Naive thymus-derived CD4-positive, alpha-beta T cell (primary cell): ENCODE results near the gene ADGRG4. TPM values are rescaled to one million over a fixed set of nuclear protein-coding genes. Genes with fewer than 3 reads are reported as not detected.
"Not testable (repeated sequence)": the region's sequence is repeated elsewhere in the genome, so short reads cannot be mapped to it uniquely, and the experiment has no call there.

Experiments
- ATAC-seq: fragments of 150-1000 bp; cut with Tn5 transposase; 2 replicates; pipeline ENCODE4 v1.10.0; 2021; ENCODE audit warnings: mild to moderate bottlenecking, moderate library complexity
- CTCF ChIA-PET: fragments of 350-600 bp; sonication (Branson Sonifier 250); formaldehyde crosslinking; loops from one replicate; lab custom pipeline; 2021; ENCODE audit warnings: antibody characterized with exemption; lab: Charles Lee
- POLR2A ChIA-PET: fragments of 350-600 bp; sonication (Branson Sonifier 250); formaldehyde crosslinking; loops from one replicate; lab custom pipeline; 2021; ENCODE audit warnings: antibody characterized with exemption, inconsistent platforms; lab: Charles Lee
- DNase-seq, 9 donors: peaks; one replicate each; pipeline versions ENCODE4 v3.0.0 to v3.0.0-alpha.2; 2020 to 2022; ENCODE audit warnings: mixed read lengths in 1 of 9
- H3K27ac ChIP-seq: one replicate; pipeline ENCODE4 v1.7.0; 2013; ENCODE audit warnings: mild to moderate bottlenecking, low read depth, low read length, moderate library complexity
- H3K27me3 ChIP-seq, 2 donors: one replicate each; pipeline ENCODE4 v1.7.0; 2013; ENCODE audit warnings: low read length in 2 of 2, mild to moderate bottlenecking in 2 of 2, moderate library complexity in 2 of 2; ENCODE audit not compliant: control insufficient read depth in 2 of 2, insufficient read depth in 2 of 2
- H3K36me3 ChIP-seq, 3 experiments: 1 replicate in 2 of 3; 2 replicates in 1 of 3; pipeline ENCODE4 v1.7.0; 2013; ENCODE audit warnings: low read length in 3 of 3, mild to moderate bottlenecking in 3 of 3, moderate library complexity in 1 of 3; ENCODE audit not compliant: insufficient read depth in 3 of 3, control insufficient read depth in 2 of 3
- H3K4me1 ChIP-seq, 2 donors: one replicate each; pipeline ENCODE4 v1.7.0; 2013; ENCODE audit warnings: low read length in 2 of 2, mild to moderate bottlenecking in 2 of 2, moderate library complexity in 1 of 2; ENCODE audit not compliant: control insufficient read depth in 2 of 2, insufficient read depth in 2 of 2
- H3K4me3 ChIP-seq: 2 replicates; pipeline ENCODE4 v1.7.0; 2013; ENCODE audit warnings: mild to moderate bottlenecking, low read length
- H3K9me3 ChIP-seq, 3 experiments: 1 replicate in 2 of 3; 2 replicates in 1 of 3; pipeline ENCODE4 v1.7.0; 2013; ENCODE audit warnings: low read length in 3 of 3; ENCODE audit not compliant: control insufficient read depth in 2 of 3
- H3K27ac Mint-ChIP-seq, 9 donors: one replicate each; pipeline ENCODE4 v1.8.0; 2020 to 2022; ENCODE audit warnings: mixed read lengths in 9 of 9, mild to moderate bottlenecking in 8 of 9, moderate library complexity in 5 of 9, inconsistent platforms in 2 of 9
- H3K27me3 Mint-ChIP-seq, 5 donors: one replicate each; pipeline ENCODE4 v1.8.0; 2021 to 2022; ENCODE audit warnings: mixed read lengths in 5 of 5, mild to moderate bottlenecking in 1 of 5
- H3K36me3 Mint-ChIP-seq, 5 donors: one replicate each; pipeline ENCODE4 v1.8.0; 2020 to 2022; ENCODE audit warnings: mixed read lengths in 5 of 5, mild to moderate bottlenecking in 3 of 5, inconsistent platforms in 1 of 5
- H3K4me1 Mint-ChIP-seq, 7 donors: one replicate each; pipeline ENCODE4 v1.8.0; 2020 to 2022; ENCODE audit warnings: mixed read lengths in 7 of 7, mild to moderate bottlenecking in 3 of 7, inconsistent platforms in 1 of 7
- H3K4me3 Mint-ChIP-seq, 10 donors: one replicate each; pipeline ENCODE4 v1.8.0; 2020 to 2022; ENCODE audit warnings: mild to moderate bottlenecking in 10 of 10, mixed read lengths in 10 of 10, moderate library complexity in 6 of 10, inconsistent platforms in 2 of 10
- H3K9me3 Mint-ChIP-seq, 11 donors: one replicate each; pipeline ENCODE4 v1.8.0; 2020 to 2022; ENCODE audit warnings: mixed read lengths in 11 of 11, mild to moderate bottlenecking in 4 of 11, inconsistent platforms in 1 of 11, moderate library complexity in 1 of 11
- intact Hi-C, 2 donors: fragments of 100-400 bp; cut with micrococcal nuclease; formaldehyde crosslinking; loops; one replicate each; pipeline ENCODE4 v1.15.1; 2023
- polyA plus RNA-seq, 2 donors: library from polyadenylated mRNA; unstranded; fragments of 300-500 nt; fragmentation: Illumina TruSeq; gene quantifications; one replicate each; pipeline ENCODE4 v1.2.3, GENCODE V29; 2021
- total RNA-seq, 6 experiments: library from RNA in 5 of 6; stranded (reverse) in 5 of 6; gene quantifications; 1 replicate in 5 of 6; 2 replicates in 1 of 6; pipeline ENCODE4 v1.2.3 and lab custom pipeline; 2021 to 2026

The ADGRG4 gene
- total and polyA plus RNA-seq, 7 experiments from 2014 or later: not detected

DNA sequence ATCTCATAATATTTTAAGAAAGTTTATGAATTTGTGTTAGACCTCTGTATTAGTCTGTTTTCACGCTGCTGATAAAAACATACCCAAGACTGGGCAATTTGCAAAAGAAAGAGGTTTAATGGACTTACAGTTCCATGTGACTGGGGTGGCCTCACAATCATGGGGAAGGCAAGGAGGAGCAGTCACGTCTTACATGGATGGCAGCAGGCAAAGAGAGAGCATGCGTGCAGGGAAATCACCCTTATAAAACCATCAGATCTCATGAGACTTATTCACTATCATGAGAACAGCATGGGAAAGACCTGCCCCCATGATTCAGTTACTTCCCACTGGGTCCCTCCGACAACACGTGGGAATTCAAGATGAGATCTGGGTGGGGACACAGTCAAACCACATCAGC is 14.4 kb upstream of the ADGRG4 start:
- H3K36me3 ChIP-seq, H3K36me3 Mint-ChIP-seq, H3K27me3 Mint-ChIP-seq, H3K4me1 Mint-ChIP-seq, H3K27ac Mint-ChIP-seq, H3K9me3 Mint-ChIP-seq, DNase-seq, H3K9me3 ChIP-seq, H3K4me3 ChIP-seq, intact Hi-C loops, H3K27me3 ChIP-seq, H3K27ac ChIP-seq, ATAC-seq, POLR2A ChIA-PET, H3K4me1 ChIP-seq, H3K4me3 Mint-ChIP-seq: not testable (repeated sequence)
- CTCF ChIA-PET: interaction anchor here (0.6 kb wide), 1 partner anchor 510 kb away, joined by 3 read pairs; no protein-coding TSS in a partner anchor

DNA sequence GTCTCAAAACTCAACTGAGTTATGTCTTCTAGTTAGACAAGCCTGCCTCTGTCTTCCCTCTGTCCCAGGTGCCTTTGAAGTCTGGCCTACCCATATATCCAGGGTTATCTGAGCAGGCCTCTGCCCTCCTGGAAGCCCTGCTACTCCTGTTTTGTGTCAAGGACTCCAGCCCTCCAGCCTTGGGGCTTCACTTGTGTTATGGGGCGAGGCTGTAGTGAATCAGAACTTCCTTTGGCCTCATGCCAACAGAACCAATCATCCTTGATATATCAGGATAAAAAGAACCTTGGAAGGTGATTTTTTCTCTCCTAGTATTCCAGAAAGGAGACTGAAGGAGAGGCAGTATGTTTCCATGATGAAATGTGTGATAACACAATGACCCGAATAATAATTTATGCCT is 8.9 kb upstream of the ADGRG4 start:
- no peaks in the 10 kb centered on the region for H3K4me1 ChIP-seq
- no peaks in the 10 kb centered on the region for H3K36me3 ChIP-seq
- intact Hi-C loops: no loop called here
- ATAC-seq (no peak), DNase-seq (no peak)
- Mint-ChIP-seq H3K4me3 (no peak overlapping the region), H3K27ac (no peak overlapping the region), H3K9me3 (no peaks in the 10 kb centered on the region), H3K4me1 (no peaks in the 10 kb centered on the region), H3K36me3 (no peaks in the 10 kb centered on the region), H3K27me3 (peaks cover 0 to 5% (median 0%) of the 10 kb centered on the region in 5 donors)
- H3K27ac ChIP-seq: no peak overlapping the region
- no peaks in the 10 kb centered on the region for H3K9me3 ChIP-seq
- ChIA-PET POLR2A (no interaction called here), CTCF (interaction anchor here (1.2 kb wide), 1 partner anchor 22 kb away, joined by 3 read pairs; no protein-coding TSS in a partner anchor)
- no peak overlapping the region for H3K4me3 ChIP-seq
- H3K27me3 ChIP-seq: no peaks in the 10 kb centered on the region

DNA sequence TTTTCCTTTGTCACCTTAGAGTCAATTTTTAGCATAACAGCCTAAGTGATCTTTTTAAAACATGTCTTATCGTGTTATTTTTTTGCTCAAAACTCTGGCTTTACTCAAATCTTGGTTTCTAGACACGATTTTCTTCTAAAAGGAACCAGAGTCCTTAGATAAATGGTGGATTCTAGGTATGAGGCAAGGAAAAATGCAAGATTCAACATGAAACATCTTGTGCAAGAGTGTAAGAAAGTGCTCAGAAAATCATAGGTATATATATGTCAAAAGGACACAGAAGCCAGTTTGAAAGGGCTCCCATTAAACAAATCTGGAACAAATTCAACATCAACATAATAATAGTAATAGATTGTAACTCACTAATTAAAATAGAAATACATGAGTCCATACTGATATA is 8.1 kb upstream of the ADGRG4 start:
- Mint-ChIP-seq H3K9me3 (no peaks in the 10 kb centered on the region), H3K36me3 (no peaks in the 10 kb centered on the region), H3K27me3 (peaks cover 0 to 5% (median 0%) of the 10 kb centered on the region in 5 donors), H3K4me3 (no peak overlapping the region), H3K27ac (no peak overlapping the region), H3K4me1 (no peaks in the 10 kb centered on the region)
- H3K4me1 ChIP-seq: no peaks in the 10 kb centered on the region
- no peak overlapping the region for H3K27ac ChIP-seq
- no peaks in the 10 kb centered on the region for H3K27me3 ChIP-seq
- H3K4me3 ChIP-seq: no peak overlapping the region
- no peaks in the 10 kb centered on the region for H3K9me3 ChIP-seq
- no peak for DNase-seq
- ChIA-PET CTCF (no interaction called here), POLR2A (no interaction called here)
- no peaks in the 10 kb centered on the region for H3K36me3 ChIP-seq
- intact Hi-C loops: no loop called here
- ATAC-seq: no peak

DNA sequence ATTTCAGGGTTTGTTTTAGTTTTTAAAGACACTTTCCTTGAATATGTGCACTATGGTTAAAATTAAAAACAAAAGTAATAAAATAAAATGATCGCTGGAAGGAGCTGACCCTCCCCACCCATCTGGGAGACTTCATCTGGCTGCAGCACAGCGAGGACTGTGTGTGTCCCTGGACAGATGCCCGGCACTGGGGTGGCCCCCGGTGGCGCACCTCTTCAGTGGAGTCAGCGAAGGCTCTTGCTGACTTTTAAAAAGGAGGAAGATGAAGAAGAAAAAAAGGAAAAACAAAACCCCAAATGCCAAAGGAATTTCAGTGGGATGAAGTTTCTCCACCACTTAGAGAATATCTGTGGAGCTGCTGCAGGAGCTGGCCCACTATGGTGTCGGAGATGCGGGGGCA is 5.4 kb upstream of the ADGRG4 start:
- CTCF ChIA-PET: no interaction called here
- H3K9me3 Mint-ChIP-seq: peaks cover 0 to 4% (median 0%) of the 10 kb centered on the region in 11 donors
- no peak overlapping the region for H3K27ac Mint-ChIP-seq
- H3K36me3 Mint-ChIP-seq: no peaks in the 10 kb centered on the region
- Histone ChIP-seq H3K27me3 (no peaks in the 10 kb centered on the region), H3K4me1 (no peaks in the 10 kb centered on the region), H3K27ac (no peak overlapping the region), H3K4me3 (no peak overlapping the region), H3K36me3 (no peaks in the 10 kb centered on the region), H3K9me3 (no peaks in the 10 kb centered on the region)
- no peak overlapping the region for H3K4me3 Mint-ChIP-seq
- ATAC-seq (no peak), DNase-seq (no peak)
- no peaks in the 10 kb centered on the region for H3K4me1 Mint-ChIP-seq
- H3K27me3 Mint-ChIP-seq: peaks cover 0 to 5% (median 0%) of the 10 kb centered on the region in 5 donors
- intact Hi-C loops: no loop called here
- POLR2A ChIA-PET: no interaction called here

DNA sequence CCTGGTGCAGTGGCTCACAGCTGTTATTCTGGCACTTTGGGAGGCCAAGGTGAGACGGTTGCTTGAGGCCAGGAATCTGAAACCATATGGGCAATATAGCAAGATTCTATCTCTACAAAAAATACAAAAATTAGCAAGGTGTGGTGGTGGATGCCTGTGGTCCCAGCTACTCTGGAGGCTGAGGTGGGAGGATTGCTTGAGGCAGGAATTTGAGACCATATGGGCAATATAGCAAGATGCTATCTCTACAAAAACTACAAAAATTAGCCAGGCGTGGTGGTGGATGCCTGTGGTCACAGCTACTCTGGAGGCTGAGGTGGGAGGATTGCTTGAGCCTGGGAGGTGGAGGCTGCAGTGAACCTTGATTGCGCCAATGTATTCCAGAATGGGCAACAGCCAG is 2.3 kb downstream of the ADGRG4 start:
- ChIA-PET POLR2A (no interaction called here), CTCF (no interaction called here)
- H3K36me3 Mint-ChIP-seq: no peaks in the 10 kb centered on the region
- no peak overlapping the region for H3K4me3 Mint-ChIP-seq
- H3K4me1 Mint-ChIP-seq: no peaks in the 10 kb centered on the region
- intact Hi-C loops: no loop called here
- Histone ChIP-seq H3K27me3 (no peaks in the 10 kb centered on the region), H3K36me3 (no peaks in the 10 kb centered on the region), H3K9me3 (no peaks in the 10 kb centered on the region), H3K27ac (no peak overlapping the region), H3K4me1 (no peaks in the 10 kb centered on the region), H3K4me3 (no peak overlapping the region)
- ATAC-seq: no peak
- DNase-seq: no peak
- H3K27ac Mint-ChIP-seq: no peak overlapping the region
- peaks cover 0 to 8% (median 0%) of the 10 kb centered on the region in 5 donors for H3K27me3 Mint-ChIP-seq
- peaks cover 0 to 2% (median 0%) of the 10 kb centered on the region in 11 donors for H3K9me3 Mint-ChIP-seq

DNA sequence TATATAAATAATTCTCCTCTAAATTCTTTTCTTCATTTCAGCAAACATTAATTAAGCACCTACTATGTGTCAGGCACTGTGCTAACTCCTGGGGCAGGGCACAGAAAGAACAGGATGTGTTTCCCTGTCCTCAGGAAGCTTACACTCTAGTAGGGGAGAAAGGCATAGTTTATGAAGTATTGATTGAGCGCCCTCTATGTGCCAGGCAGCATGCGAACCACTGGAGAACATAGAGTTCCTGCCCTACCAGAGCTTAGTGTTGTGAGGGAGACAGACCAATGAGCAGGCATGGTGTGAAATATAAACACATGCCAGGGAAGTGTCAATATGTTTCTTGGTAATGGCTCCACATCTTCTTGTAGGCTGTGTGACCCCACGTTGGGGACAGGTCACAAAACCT is 3.7 kb downstream of the ADGRG4 start:
- ATAC-seq (no peak), DNase-seq (no peak)
- no peaks in the 10 kb centered on the region for H3K36me3 ChIP-seq
- POLR2A ChIA-PET: no interaction called here
- H3K4me3 ChIP-seq: no peak overlapping the region
- no peak overlapping the region for H3K27ac Mint-ChIP-seq
- no peaks in the 10 kb centered on the region for H3K4me1 ChIP-seq
- H3K27me3 Mint-ChIP-seq: peaks cover 0 to 8% (median 0%) of the 10 kb centered on the region in 5 donors
- H3K27me3 ChIP-seq: no peaks in the 10 kb centered on the region
- intact Hi-C loops: no loop called here
- no peak overlapping the region for H3K27ac ChIP-seq
- CTCF ChIA-PET: no interaction called here
- H3K36me3 Mint-ChIP-seq: no peaks in the 10 kb centered on the region
- H3K9me3 ChIP-seq: no peaks in the 10 kb centered on the region
- peaks cover 0 to 2% (median 0%) of the 10 kb centered on the region in 11 donors for H3K9me3 Mint-ChIP-seq
- no peak overlapping the region for H3K4me3 Mint-ChIP-seq
- no peaks in the 10 kb centered on the region for H3K4me1 Mint-ChIP-seq

DNA sequence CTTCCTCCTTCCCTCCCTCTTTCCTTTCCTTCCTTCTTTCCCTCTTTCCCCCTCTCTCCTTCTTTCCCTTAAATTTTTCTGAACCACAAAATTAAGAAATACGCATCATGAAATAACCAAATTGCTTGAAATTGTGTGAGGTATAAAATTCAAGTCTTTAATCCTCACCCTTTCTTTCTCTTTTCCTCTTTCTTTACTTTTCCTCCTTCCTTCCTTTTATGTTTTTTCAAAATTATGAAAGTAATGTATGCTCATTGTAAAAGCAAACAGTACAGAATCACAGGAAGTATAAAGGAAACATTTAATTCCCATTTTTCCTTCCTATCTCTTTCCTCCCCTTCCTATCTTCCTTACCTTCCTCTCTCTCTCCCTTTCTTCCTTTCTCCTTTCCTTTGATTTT is 5.4 kb downstream of the ADGRG4 start:
- peaks cover 0 to 8% (median 0%) of the 10 kb centered on the region in 5 donors for H3K27me3 Mint-ChIP-seq
- no peak for ATAC-seq
- Histone ChIP-seq H3K27me3 (no peaks in the 10 kb centered on the region), H3K4me1 (no peaks in the 10 kb centered on the region), H3K36me3 (no peaks in the 10 kb centered on the region), H3K27ac (no peak overlapping the region), H3K9me3 (no peaks in the 10 kb centered on the region), H3K4me3 (no peak overlapping the region)
- no peak overlapping the region for H3K4me3 Mint-ChIP-seq
- H3K9me3 Mint-ChIP-seq: no peaks in the 10 kb centered on the region
- H3K4me1 Mint-ChIP-seq: no peaks in the 10 kb centered on the region
- CTCF ChIA-PET: no interaction called here
- no peaks in the 10 kb centered on the region for H3K36me3 Mint-ChIP-seq
- no peak overlapping the region for H3K27ac Mint-ChIP-seq
- POLR2A ChIA-PET: no interaction called here
- no peak for DNase-seq
- intact Hi-C loops: no loop called here
